Measurements from ENCODE around the gene FREM2. TPM values are rescaled to one million over a fixed set of nuclear protein-coding genes. Genes with fewer than 3 reads are reported as not detected.

Gene FREM2
- total and polyA plus RNA-seq, 2 donors from 2014 or later = 3.6 to 16.9 TPM

DNA sequence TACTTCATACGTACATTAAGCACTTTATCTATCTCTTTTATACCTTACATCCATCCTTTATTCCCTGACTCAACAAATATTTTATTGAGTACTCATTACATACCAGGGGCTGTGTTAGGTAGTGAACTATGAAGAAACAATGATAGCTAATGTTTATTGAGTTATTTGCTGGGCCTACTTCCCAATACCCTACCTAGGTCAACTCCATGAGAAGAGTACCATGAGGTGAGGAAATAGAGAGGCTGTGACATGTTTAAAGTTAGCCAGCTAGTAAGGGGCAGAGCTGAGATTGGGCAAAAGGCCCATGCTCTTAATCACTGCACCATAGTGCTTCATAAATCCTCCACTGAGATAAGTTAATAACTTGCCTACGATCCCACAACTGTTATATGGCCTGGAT lies 79.9 kb downstream of the FREM2 start:
- TF ChIP-seq, protein P1, sequence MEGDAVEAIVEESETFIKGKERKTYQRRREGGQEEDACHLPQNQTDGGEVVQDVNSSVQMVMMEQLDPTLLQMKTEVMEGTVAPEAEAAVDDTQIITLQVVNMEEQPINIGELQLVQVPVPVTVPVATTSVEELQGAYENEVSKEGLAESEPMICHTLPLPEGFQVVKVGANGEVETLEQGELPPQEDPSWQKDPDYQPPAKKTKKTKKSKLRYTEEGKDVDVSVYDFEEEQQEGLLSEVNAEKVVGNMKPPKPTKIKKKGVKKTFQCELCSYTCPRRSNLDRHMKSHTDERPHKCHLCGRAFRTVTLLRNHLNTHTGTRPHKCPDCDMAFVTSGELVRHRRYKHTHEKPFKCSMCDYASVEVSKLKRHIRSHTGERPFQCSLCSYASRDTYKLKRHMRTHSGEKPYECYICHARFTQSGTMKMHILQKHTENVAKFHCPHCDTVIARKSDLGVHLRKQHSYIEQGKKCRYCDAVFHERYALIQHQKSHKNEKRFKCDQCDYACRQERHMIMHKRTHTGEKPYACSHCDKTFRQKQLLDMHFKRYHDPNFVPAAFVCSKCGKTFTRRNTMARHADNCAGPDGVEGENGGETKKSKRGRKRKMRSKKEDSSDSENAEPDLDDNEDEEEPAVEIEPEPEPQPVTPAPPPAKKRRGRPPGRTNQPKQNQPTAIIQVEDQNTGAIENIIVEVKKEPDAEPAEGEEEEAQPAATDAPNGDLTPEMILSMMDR (IDR thresholded peaks at IDR 0.05; ENCODE audit: borderline replicate concordance, extremely low read depth, insufficient read depth) = no peak
- Histone ChIP-seq H3K27ac (ENCODE audit: low read depth in 2 of 2, low read length in 2 of 2) (no peak overlapping the region), H3K4me3 (ENCODE audit: low read length in 3 of 3) (no peak overlapping the region), H3K27me3 (ENCODE audit: control insufficient read depth, insufficient read depth, low read length) (no peaks in the 10 kb centered on the region), H3K9ac (ENCODE audit: low read length in 3 of 3) (no peak overlapping the region), H3K9me3 (ENCODE audit: control insufficient read depth in 2 of 3, insufficient read depth in 1 of 3, low read length in 3 of 3) (no peaks in the 10 kb centered on the region), H3K36me3 (ENCODE audit: control insufficient read depth in 2 of 3, insufficient read depth in 3 of 3, low read length in 3 of 3) (no peaks in the 10 kb centered on the region), H3K4me1 (ENCODE audit: control insufficient read depth in 2 of 3, insufficient read depth in 2 of 3, low read depth in 1 of 3, low read length in 3 of 3) (peaks cover 0 to 4% (median 0%) of the 10 kb centered on the region in 3 donors)
- no peak for FAIRE-seq
- no peak for DNase-seq
- intact Hi-C loops (cut with DNase I) = no loop called here

DNA sequence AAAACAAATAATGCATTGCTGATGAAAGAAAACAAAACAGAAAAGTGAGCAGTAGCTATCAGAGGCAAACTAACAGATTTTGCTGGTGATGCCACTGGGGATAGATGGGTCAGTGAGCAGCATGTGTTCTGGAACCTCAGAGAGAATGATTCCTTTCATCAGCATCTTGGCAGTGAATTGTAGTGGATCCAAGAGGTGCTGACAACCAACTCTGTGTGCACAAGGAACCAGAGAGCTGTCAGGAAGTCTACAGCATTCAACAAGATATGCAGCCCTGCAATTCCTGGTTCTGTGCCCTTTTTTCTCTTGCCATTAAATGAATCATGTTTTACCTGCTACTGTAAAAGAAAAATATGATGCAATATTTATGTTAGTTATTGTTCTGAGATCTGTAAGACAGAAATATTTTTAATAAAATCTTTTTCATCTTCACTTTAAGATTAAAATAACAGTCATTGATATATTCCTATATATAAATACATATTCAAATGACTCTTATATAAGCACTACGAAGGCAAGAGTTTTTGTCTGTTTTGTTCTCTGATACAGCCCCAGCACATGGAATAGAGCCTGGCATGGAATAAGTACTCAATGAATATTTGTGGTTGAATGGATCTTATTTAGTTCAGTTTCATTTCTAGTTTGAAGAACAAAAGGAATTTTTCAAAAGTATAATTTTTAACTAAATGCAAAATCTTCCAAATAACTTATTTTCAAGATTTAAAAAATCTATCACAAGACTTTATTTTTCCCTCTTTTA lies 80.8 kb downstream of the FREM2 start:
- TF ChIP-seq, protein P1 (IDR thresholded peaks at IDR 0.05; ENCODE audit: borderline replicate concordance, extremely low read depth, insufficient read depth) = no peak
- intact Hi-C loops (cut with DNase I) = no loop called here
- H3K27ac ChIP-seq (ENCODE audit: low read depth in 2 of 2, low read length in 2 of 2) = no peak overlapping the region
- no peaks in the 10 kb centered on the region for H3K27me3 ChIP-seq (ENCODE audit: control insufficient read depth, insufficient read depth, low read length)
- no peak for FAIRE-seq
- no peaks in the 10 kb centered on the region for H3K36me3 ChIP-seq (ENCODE audit: control insufficient read depth in 2 of 3, insufficient read depth in 3 of 3, low read length in 3 of 3)
- H3K9ac ChIP-seq (ENCODE audit: low read length in 3 of 3) = no peak overlapping the region
- no peak overlapping the region for H3K4me3 ChIP-seq (ENCODE audit: low read length in 3 of 3)
- H3K9me3 ChIP-seq (ENCODE audit: control insufficient read depth in 2 of 3, insufficient read depth in 1 of 3, low read length in 3 of 3) = no peaks in the 10 kb centered on the region
- no peak for DNase-seq
- H3K4me1 ChIP-seq (ENCODE audit: control insufficient read depth in 2 of 3, insufficient read depth in 2 of 3, low read depth in 1 of 3, low read length in 3 of 3) = peaks cover 0 to 4% (median 0%) of the 10 kb centered on the region in 3 donors

DNA sequence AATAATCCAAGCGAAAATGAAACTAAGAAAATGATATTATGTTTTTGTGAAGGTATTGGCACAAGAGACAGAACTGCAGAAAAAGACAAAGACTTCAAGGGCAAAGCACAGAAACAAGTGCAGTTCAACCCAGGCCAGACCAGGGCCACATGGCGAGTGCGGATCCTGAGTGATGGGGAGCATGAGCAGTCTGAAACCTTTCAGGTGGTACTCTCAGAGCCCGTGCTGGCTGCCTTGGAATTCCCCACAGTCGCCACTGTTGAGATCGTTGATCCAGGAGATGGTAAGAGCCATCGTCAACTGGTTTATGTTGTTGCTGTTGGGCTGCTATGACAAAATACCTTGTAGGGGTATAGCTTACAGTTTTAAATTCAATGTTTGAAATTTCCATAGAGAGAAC lies 82.6 kb downstream of the FREM2 start:
- H3K9ac ChIP-seq (ENCODE audit: low read length in 3 of 3) = no peak overlapping the region
- TF ChIP-seq, protein P1 (IDR thresholded peaks at IDR 0.05; ENCODE audit: borderline replicate concordance, extremely low read depth, insufficient read depth) = no peak
- intact Hi-C loops (cut with DNase I) = no loop called here
- H3K9me3 ChIP-seq (ENCODE audit: control insufficient read depth in 2 of 3, insufficient read depth in 1 of 3, low read length in 3 of 3) = no peaks in the 10 kb centered on the region
- H3K4me1 ChIP-seq (ENCODE audit: control insufficient read depth in 2 of 3, insufficient read depth in 2 of 3, low read depth in 1 of 3, low read length in 3 of 3) = no peaks in the 10 kb centered on the region
- H3K36me3 ChIP-seq (ENCODE audit: control insufficient read depth in 2 of 3, insufficient read depth in 3 of 3, low read length in 3 of 3) = no peaks in the 10 kb centered on the region
- DNase-seq = no peak
- H3K27me3 ChIP-seq (ENCODE audit: control insufficient read depth, insufficient read depth, low read length) = no peaks in the 10 kb centered on the region
- no peak overlapping the region for H3K27ac ChIP-seq (ENCODE audit: low read depth in 2 of 2, low read length in 2 of 2)
- FAIRE-seq = no peak
- no peak overlapping the region for H3K4me3 ChIP-seq (ENCODE audit: low read length in 3 of 3)
